ENCODE measurements around the gene NSG1. TPM values are rescaled to one million over a fixed set of nuclear protein-coding genes. Genes with fewer than 3 reads are reported as not detected.

Gene NSG1
- total RNA-seq, 8 experiments from 2014 or later = 1.5 to 200 (median 163) TPM

DNA sequence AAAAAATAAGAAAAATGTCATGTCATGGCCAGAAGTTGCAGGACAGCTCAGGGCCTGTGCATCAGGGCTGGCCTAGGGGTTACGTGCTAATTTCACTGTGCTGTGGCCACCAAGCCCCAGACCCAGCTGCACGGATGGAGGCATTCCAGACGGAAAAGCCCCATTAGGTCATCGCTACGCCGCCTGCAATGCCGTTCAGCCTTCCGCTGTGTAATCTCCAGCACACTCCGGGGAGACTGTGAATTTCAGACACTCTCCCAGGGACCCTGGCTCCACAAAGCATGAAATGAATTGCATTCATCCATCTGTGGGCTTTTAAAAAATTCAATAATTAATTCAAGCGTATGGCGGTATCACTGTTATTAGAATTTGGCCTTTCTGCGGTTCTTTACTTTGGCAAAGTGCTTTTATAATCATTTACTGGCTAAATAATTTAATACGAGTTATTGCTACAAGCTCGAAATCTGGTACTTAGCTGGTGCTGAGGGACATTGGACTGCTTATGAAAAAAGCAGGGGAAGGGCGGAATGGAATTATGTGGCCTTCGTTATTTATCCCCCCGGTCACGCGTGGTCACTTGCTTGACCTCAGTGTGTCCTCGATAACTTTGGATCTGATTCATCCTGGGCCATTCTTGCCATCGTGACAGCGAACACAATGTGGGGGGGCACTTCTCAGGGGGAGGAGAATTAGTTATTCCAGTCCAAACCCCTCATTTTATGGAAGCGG is 9.0 kb upstream of the NSG1 start:
- peak overlapping the region; percentile 55 to 68 for H3K27ac ChIP-seq
- in situ Hi-C loops (cut with MboI; ENCODE audit: low pct_unique_long_range_greater_than_20kb in 2 of 9, low sequenced_read_pairs in 9 of 9, unreplicated experiment in 9 of 9) = no loop called here
- WGBS, 10 experiments = 38 to 80% (median 60%) methylated on average over 1 to 19 of the region's 23 CpGs; no CpG with 5 or more reads in 1 of the 10 experiments
- H3K4me1 ChIP-seq (replicated peaks in 1 of 2) = peaks cover 14 to 19% of the 10 kb centered on the region in 2 donors
- no peak overlapping the region for H3K4me3 ChIP-seq
- ATAC-seq (replicated peaks in 6 of 8) = peak in 5 of 8 experiments; percentile 98 to 99 (median 99)

DNA sequence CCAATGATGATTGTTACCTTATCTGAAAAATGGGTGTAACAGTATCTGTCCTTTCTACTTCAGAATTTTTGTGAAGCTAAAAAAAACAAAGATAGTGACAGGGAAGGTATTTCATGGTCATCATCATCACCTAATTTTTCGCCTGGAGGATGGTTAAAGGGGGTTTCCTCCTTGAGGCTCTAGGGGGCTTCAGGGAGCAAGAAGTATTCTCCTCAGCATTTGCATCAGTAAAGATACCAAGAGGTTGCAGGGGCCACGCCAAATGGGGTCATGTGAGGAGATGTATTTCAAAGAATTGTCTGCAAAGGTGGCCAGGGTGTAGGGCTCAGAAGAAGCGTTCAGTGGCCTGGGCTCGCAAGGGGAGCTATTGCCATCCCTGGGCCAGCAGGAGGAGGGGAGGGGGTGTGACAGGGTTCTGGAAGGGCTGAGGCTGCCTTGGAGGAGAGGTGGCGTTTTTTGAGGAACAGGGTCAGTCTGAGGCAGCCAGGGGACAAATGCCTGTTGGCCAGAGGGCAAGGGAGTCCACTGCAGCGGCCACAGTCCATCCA is 7.3 kb upstream of the NSG1 start:
- Histone ChIP-seq H3K4me1 (replicated peaks in 1 of 2) (peaks cover 23% of the 10 kb centered on the region in 2 donors), H3K4me3 (no peak overlapping the region), H3K27ac (no peak overlapping the region)
- in situ Hi-C loops (cut with MboI; ENCODE audit: low pct_unique_long_range_greater_than_20kb in 2 of 9, low sequenced_read_pairs in 9 of 9, unreplicated experiment in 9 of 9) = no loop called here
- 27 to 90% (median 59%) methylated on average over 2 to 5 of the region's 6 CpGs; no CpG with 5 or more reads in 3 of the 10 experiments for WGBS, 10 experiments
- no peak for ATAC-seq (replicated peaks in 6 of 8)

DNA sequence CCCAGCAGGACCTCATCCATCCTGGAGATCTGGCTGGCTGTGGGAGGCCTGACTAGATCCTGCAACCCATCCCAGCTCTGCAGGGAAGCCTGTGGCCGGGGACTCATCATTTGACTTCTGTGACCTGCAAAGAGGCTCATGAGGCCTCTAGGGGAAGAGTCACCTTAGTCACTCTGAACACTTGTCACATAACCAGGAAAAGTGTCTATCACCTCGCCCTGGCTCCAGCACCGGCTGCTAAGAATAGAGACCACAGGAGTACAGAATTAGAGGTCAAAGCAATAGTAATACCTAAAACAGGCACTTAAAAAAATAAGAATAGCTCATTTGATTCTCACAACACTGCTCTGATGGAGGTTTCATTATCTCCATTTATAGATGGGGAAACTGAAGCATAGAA is 3.8 kb upstream of the NSG1 start:
- no peak overlapping the region for H3K27ac ChIP-seq
- no peak for ATAC-seq (replicated peaks in 6 of 8)
- no peak overlapping the region for H3K4me3 ChIP-seq
- in situ Hi-C loops (cut with MboI; ENCODE audit: low pct_unique_long_range_greater_than_20kb in 2 of 9, low sequenced_read_pairs in 9 of 9, unreplicated experiment in 9 of 9) = no loop called here
- WGBS, 10 experiments = 40 to 100% (median 77%) methylated on average over 1 to 3 of the region's 3 CpGs; no CpG with 5 or more reads in 6 of the 10 experiments
- H3K4me1 ChIP-seq (replicated peaks in 1 of 2) = peaks cover 21 to 30% of the 10 kb centered on the region in 2 donors

DNA sequence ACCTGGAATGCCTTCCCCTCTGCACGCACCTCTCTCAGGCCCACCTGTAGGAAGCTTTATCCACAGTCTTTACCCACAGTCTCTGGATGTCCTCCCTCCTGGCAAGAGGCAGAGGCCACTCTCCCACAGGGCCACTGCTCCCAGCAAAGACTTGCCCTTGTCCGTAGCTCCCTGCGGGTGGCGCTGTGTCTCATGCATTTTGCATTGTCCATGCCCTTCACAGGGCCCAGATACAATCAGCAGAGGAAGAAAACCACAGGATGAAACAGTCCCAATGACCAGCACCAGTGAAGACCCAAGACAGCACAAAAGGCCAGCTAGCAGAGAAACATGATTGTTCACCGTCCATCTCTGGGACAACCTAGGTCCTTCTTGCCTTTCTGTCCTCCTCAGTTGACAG is 2.1 kb upstream of the NSG1 start:
- Histone ChIP-seq H3K27ac (no peak overlapping the region), H3K4me1 (replicated peaks in 1 of 2) (peaks cover 22 to 28% of the 10 kb centered on the region in 2 donors), H3K4me3 (peak overlapping the region in 1 of 5 donors; percentile 1)
- in situ Hi-C loops (cut with MboI; ENCODE audit: low pct_unique_long_range_greater_than_20kb in 2 of 9, low sequenced_read_pairs in 9 of 9, unreplicated experiment in 9 of 9) = no loop called here
- ATAC-seq (replicated peaks in 6 of 8) = peak in 5 of 8 experiments; percentile 1 to 26 (median 8)
- WGBS, 10 experiments = 67 to 100% (median 77%) methylated on average over 1 to 4 of the region's 5 CpGs; no CpG with 5 or more reads in 6 of the 10 experiments

DNA sequence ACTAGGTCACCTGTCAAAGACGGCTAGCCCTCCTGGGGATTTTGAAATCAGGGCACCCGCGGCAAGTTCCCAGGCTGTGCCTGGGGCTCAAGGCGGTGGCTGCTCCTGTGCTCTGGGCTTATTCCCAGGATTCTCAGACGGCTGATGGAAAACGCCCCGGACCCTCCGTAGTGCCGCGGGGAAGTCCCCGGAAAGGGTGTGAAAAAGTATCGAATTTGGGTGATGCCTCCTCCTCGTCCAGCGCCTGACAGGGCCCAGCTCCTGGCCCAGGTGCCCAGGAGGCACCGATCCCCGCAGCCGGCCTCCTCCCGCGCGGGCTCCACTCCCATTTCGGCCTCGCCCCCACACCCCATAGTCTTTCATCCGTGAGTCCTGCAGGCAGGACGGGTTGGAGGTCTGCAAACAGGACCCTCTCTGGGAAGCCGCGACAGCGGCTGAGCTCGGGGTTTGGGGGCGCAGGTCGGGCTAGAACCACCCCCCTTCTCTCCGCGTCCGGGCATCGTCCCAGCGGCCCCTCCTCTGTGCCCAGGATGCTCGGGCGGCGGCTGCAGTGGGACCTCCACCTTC is 1.1 kb upstream of the NSG1 start:
- ATAC-seq (replicated peaks in 6 of 8) = peak in 7 of 8 experiments; percentile 0 to 13 (median 2)
- in situ Hi-C loops (cut with MboI; ENCODE audit: low pct_unique_long_range_greater_than_20kb in 2 of 9, low sequenced_read_pairs in 9 of 9, unreplicated experiment in 9 of 9) = no loop called here
- peak overlapping the region; percentile 63 to 94 (median 72) for H3K4me3 ChIP-seq
- H3K27ac ChIP-seq = peak overlapping the region; percentile 76 to 90
- 0 to 1% (median 0%) methylated on average over 1 to 15 of the region's 38 CpGs; no CpG with 5 or more reads in 7 of the 10 experiments for WGBS, 10 experiments
- peaks cover 22 to 28% of the 10 kb centered on the region in 2 donors for H3K4me1 ChIP-seq (replicated peaks in 1 of 2)

DNA sequence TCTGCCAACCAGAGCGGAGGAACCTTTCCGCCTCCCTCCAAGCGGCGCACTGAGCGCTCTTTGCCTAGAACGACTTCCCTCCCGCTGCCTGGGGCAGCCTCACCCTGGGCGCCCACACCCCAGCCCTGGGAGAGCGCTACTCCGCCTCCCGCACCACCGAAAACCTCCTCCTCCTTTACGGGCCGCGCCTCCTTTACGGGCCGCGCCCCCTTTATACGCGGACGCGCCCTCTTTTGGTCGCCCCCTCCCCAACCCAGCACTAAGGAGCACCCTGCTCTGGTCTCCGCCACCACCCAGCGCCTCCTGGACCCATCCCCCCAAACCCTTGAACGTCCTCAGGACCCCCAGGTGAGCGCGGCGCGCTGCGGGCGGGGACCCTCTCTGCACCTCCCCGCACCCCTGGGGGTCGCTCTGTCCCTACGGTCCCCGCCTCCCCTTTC is 586 bp upstream of the NSG1 start:
- in situ Hi-C loops (cut with MboI; ENCODE audit: low pct_unique_long_range_greater_than_20kb in 2 of 9, low sequenced_read_pairs in 9 of 9, unreplicated experiment in 9 of 9) = no loop called here
- WGBS, 10 experiments = 8% methylated on average over 2 of the region's 36 CpGs; no CpG with 5 or more reads in 9 of the 10 experiments
- Histone ChIP-seq H3K4me3 (peak overlapping the region; percentile 63 to 94 (median 72)), H3K4me1 (replicated peaks in 1 of 2) (peaks cover 22 to 28% of the 10 kb centered on the region in 2 donors), H3K27ac (peak overlapping the region; percentile 76 to 90)
- ATAC-seq (replicated peaks in 6 of 8) = peak; percentile 53 to 73 (median 64)

DNA sequence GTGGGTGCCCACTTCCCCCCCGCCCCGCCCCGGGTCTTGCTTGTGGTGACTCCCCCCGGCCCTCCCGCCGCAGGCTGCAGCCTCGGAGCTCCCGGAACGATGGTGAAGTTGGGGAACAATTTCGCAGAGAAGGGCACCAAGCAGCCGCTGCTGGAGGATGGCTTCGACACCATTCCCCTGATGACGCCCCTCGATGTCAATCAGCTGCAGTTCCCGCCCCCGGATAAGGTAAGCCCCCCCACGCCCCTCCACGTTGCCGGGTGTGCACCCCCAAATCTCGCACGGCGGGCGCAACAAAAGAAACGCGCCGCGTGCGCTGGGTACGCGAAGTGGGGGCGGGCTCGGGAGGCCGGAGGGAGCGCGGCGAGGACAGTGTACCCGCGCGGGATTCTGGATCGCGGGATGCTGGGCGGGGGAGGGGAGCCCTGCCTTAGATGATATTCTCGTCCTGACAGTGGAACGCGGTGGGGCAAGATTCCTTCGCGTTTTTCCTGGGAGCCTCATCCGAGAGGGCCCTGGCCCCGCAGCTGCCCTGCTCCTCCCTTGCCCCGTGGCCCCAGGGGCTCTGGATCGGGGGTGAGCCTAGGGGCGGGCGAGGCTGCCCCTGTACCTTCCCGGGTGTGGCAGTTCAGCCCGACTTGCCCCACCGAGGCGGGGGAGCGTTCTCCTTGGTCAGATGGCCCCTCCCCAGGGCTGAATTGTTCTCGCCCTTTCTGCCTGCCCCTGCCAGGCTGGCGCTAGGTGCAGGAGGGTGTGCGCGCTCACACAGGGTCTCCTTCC is 819 bp downstream of the NSG1 start:
- peak overlapping the region; percentile 63 to 94 (median 72) for H3K4me3 ChIP-seq
- peak in 6 of 8 experiments; percentile 10 to 47 (median 34) for ATAC-seq (replicated peaks in 6 of 8)
- H3K4me1 ChIP-seq (replicated peaks in 1 of 2) = peaks cover 22 to 28% of the 10 kb centered on the region in 2 donors
- in situ Hi-C loops (cut with MboI; ENCODE audit: low pct_unique_long_range_greater_than_20kb in 2 of 9, low sequenced_read_pairs in 9 of 9, unreplicated experiment in 9 of 9) = no loop called here
- 0% methylated on average over 1 of the region's 62 CpGs; no CpG with 5 or more reads in 9 of the 10 experiments for WGBS, 10 experiments
- H3K27ac ChIP-seq = peak overlapping the region; percentile 76 to 90

DNA sequence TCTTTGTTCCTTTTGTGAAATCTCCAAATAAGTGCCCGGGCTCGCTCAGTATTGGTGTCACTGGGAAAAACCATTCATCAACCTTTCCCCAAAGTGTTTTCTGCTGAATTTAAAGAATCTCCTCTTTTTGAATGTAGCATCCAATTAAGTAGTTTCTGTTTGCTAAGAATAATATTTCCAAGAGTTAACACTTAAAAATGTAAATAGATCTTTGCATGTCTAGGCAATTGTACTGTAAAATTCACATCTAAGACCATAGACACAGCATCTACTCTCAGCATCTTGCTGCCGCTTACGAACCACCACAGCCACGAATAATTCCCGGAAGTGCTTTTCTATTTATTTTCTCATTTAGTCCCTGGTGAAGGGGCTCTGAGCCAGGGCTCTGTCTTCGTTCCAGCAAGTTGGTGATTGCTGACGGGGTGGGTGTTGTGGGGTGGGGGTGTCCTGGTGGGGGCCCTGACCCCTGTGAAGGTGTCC is 1.4 kb downstream of the NSG1 start:
- no peak for ATAC-seq (replicated peaks in 6 of 8)
- Histone ChIP-seq H3K4me3 (peak overlapping the region; percentile 63 to 94 (median 72)), H3K27ac (peak overlapping the region in 1 of 2 donors; percentile 90), H3K4me1 (replicated peaks in 1 of 2) (peaks cover 20 to 23% of the 10 kb centered on the region in 2 donors)
- 0 to 54% (median 18%) methylated on average over 1 to 6 of the region's 8 CpGs; no CpG with 5 or more reads in 4 of the 10 experiments for WGBS, 10 experiments
- in situ Hi-C loops (cut with MboI; ENCODE audit: low pct_unique_long_range_greater_than_20kb in 2 of 9, low sequenced_read_pairs in 9 of 9, unreplicated experiment in 9 of 9) = no loop called here

DNA sequence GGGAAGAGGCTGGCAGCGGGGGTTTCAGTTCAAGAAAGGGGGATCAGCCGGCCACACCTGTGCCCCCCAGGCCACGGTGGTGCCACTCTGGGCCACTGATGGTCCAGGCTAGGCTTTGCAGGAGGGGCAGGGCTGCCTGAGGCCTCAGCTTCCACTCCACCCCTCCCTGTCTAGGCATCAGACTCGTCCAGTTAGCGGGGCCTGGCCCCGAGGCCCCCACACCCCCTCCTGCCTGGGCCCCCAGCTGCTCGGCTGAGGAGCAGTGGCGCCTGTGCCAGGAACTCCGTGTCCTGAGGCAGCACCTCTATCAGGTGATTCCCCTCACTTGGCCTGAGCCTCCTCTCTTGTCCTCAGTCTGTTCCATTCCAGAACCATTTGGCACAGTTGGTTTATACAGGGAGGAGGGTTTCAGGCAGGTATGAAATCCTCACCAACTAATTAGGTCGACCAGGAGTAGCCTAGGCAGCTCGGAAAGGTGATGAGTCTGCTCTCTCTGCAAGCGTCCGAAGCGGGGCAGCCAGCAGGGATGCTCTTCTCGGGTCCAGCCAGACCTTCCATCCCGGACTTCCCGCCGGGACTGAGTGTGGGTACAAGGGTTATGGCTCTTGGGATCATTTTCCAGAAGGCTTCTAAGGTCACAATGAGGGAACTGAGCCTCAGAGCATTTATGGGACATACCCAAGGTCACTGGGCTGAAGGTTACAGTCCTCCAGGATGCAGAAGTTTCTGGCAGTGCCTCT is 2.1 kb downstream of the NSG1 start:
- 60 to 80% (median 74%) methylated on average over 1 to 6 of the region's 18 CpGs; no CpG with 5 or more reads in 5 of the 10 experiments for WGBS, 10 experiments
- H3K4me1 ChIP-seq (replicated peaks in 1 of 2) = peaks cover 18 to 20% of the 10 kb centered on the region in 2 donors
- no peak for ATAC-seq (replicated peaks in 6 of 8)
- in situ Hi-C loops (cut with MboI; ENCODE audit: low pct_unique_long_range_greater_than_20kb in 2 of 9, low sequenced_read_pairs in 9 of 9, unreplicated experiment in 9 of 9) = no loop called here
- H3K27ac ChIP-seq = no peak overlapping the region
- peak overlapping the region in 3 of 5 donors; percentile 63 to 80 (median 72) for H3K4me3 ChIP-seq

DNA sequence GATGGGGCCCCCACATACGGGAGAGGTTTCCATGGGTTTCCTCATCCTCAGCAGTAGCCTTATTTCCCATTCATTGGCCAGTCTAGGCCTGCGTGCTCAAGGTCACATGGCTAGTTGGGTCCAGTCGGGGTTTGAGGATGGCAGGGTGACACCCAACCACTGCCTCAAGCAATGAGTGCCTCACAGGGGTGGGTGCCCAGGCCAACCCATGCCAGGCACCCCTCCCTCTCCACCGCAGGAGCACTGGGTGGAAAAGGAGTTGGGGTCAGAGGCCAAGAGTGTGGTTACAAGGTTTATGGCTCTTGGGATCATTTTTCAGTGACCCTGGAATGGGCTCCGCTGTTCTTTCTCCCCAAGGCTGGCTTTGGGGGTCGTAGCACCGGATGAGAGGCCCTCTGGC is 3.1 kb downstream of the NSG1 start:
- no peak overlapping the region for H3K4me3 ChIP-seq
- in situ Hi-C loops (cut with MboI; ENCODE audit: low pct_unique_long_range_greater_than_20kb in 2 of 9, low sequenced_read_pairs in 9 of 9, unreplicated experiment in 9 of 9) = no loop called here
- H3K4me1 ChIP-seq (replicated peaks in 1 of 2) = peaks cover 21 to 23% of the 10 kb centered on the region in 2 donors
- ATAC-seq (replicated peaks in 6 of 8) = no peak
- WGBS, 10 experiments = 0 to 70% (median 63%) methylated on average over 1 to 4 of the region's 7 CpGs; no CpG with 5 or more reads in 5 of the 10 experiments
- no peak overlapping the region for H3K27ac ChIP-seq

DNA sequence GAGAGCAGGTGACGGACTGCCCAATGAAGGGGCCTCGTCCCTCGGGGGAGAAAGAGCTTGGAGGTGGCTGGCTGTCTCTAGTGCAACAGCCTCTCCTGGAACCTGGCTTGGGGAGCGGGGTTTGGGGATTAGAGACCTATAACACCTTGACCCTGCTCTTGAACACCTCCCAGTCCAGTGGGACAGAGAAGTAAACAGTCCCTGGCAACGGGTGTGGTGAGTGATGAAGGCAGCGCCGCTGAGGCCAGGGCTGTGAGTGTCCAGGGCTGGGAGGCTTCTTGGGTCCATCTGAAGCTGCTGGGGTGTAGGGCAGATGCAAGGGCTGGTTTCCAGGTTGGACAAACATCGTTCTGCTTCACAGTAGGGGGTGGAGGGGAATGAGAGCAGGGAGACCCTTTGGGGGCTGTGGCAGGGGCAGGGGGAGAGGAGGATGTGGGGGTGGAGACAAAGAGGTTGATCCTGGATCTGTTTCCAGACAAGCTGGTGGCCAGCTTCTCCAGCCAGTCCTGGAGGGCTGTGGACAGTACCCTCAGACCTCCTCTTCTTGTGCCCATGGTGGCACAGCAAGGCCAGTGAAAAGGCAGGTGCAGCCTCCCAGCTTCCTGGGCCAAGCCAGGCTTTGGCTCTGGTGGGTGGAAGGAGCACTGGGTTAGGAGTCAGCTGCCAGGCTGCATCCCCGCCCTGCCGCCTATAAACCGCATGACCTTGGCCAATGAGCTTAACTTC is 3.8 kb downstream of the NSG1 start:
- in situ Hi-C loops (cut with MboI; ENCODE audit: low pct_unique_long_range_greater_than_20kb in 2 of 9, low sequenced_read_pairs in 9 of 9, unreplicated experiment in 9 of 9) = no loop called here
- Histone ChIP-seq H3K27ac (no peak overlapping the region), H3K4me1 (replicated peaks in 1 of 2) (peaks cover 23 to 25% of the 10 kb centered on the region in 2 donors), H3K4me3 (no peak overlapping the region)
- WGBS, 10 experiments = 50 to 100% (median 94%) methylated on average over 1 to 3 of the region's 11 CpGs; no CpG with 5 or more reads in 5 of the 10 experiments
- no peak for ATAC-seq (replicated peaks in 6 of 8)

All from motor neuron (in vitro differentiated cells).